BE2C (cell line): Measurements from ENCODE around the gene OVOL2.

Experiments used
- DNase-seq: peaks from one replicate; pipeline ENCODE4 v3.0.0-alpha.2; 2020
- H3K27me3 ChIP-seq: fragments of 250-450 bp; sonication (Bioruptor Pico); 2 replicates; pipeline ENCODE4 v1.5.1; 2020; ENCODE audit warnings: mild to moderate bottlenecking
- H3K36me3 ChIP-seq: fragments of 250-450 bp; sonication (Bioruptor Pico); 2 replicates; pipeline ENCODE4 v1.5.1; 2020; ENCODE audit warnings: mild to moderate bottlenecking
- H3K4me1 ChIP-seq: fragments of 250-450 bp; sonication (Bioruptor Pico); 2 replicates; pipeline ENCODE4 v1.5.1; 2020
- H3K4me3 ChIP-seq: 2 replicates; pipeline ENCODE4 v1.5.1; 2011; ENCODE audit warnings: low read depth, low read length
- H3K9me3 ChIP-seq: fragments of 250-450 bp; sonication (Bioruptor Pico); 2 replicates; pipeline ENCODE4 v1.5.1; 2020
- CTCF ChIP-seq: IDR thresholded peaks from 2 replicates; pipeline ENCODE4 v1.5.1; 2012; ENCODE audit warnings: mild to moderate bottlenecking, low read depth, low read length

Gene OVOL2

GRCh38 chr20:18020931-18021330 is 36.8 kb downstream of the OVOL2 start:
- H3K9me3 ChIP-seq, result no peaks in the 10 kb centered on the region
- no peak for DNase-seq
- no peaks in the 10 kb centered on the region for H3K27me3 ChIP-seq
- TF ChIP-seq CTCF, result no peak
- H3K4me1 ChIP-seq, result no peaks in the 10 kb centered on the region
- H3K36me3 ChIP-seq, result no peaks in the 10 kb centered on the region
- H3K4me3 ChIP-seq, result no peak overlapping the region

GRCh38 chr20:18019068-18019467 is 38.6 kb downstream of the OVOL2 start:
- Histone ChIP-seq H3K4me3 (no peak overlapping the region), H3K36me3 (no peaks in the 10 kb centered on the region), H3K9me3 (no peaks in the 10 kb centered on the region), H3K27me3 (no peaks in the 10 kb centered on the region), H3K4me1 (no peaks in the 10 kb centered on the region)
- DNase-seq, result no peak
- peak; percentile 42 for TF ChIP-seq CTCF

- Histone ChIP-seq H3K4me3 (no peak overlapping the region), H3K4me1 (no peaks in the 10 kb centered on the region), H3K9me3 (no peaks in the 10 kb centered on the region), H3K27me3 (no peaks in the 10 kb centered on the region), H3K36me3 (no peaks in the 10 kb centered on the region)
- no peak for TF ChIP-seq CTCF
- no peak for DNase-seq
Observed at GRCh38 chr20:18018100-18018499, 39.6 kb downstream of the OVOL2 start.

GRCh38 chr20:18016772-18017171 is 40.9 kb downstream of the OVOL2 start:
- no peak overlapping the region for H3K4me3 ChIP-seq
- no peak for TF ChIP-seq CTCF

GRCh38 chr20:18014411-18014810 is 43.3 kb downstream of the OVOL2 start:
- no peak overlapping the region for H3K4me3 ChIP-seq
- H3K4me1 ChIP-seq, result no peaks in the 10 kb centered on the region
- H3K36me3 ChIP-seq, result no peaks in the 10 kb centered on the region
- H3K27me3 ChIP-seq, result no peaks in the 10 kb centered on the region
- no peak for DNase-seq
- TF ChIP-seq CTCF, result no peak
- no peaks in the 10 kb centered on the region for H3K9me3 ChIP-seq

More at GRCh38 chr20:18016772-18017171, 40.9 kb downstream of the OVOL2 start:
- Histone ChIP-seq H3K4me1 (no peaks in the 10 kb centered on the region), H3K27me3 (no peaks in the 10 kb centered on the region), H3K36me3 (no peaks in the 10 kb centered on the region), H3K9me3 (no peaks in the 10 kb centered on the region)
- no peak for DNase-seq

GRCh38 chr20:18012901-18013300 is 44.8 kb downstream of the OVOL2 start:
- Histone ChIP-seq H3K4me1 (no peaks in the 10 kb centered on the region), H3K4me3 (no peak overlapping the region), H3K36me3 (no peaks in the 10 kb centered on the region), H3K9me3 (no peaks in the 10 kb centered on the region), H3K27me3 (no peaks in the 10 kb centered on the region)
- no peak for TF ChIP-seq CTCF
- no peak for DNase-seq
